GM19025 (cell line): ENCODE results near the gene LHFPL3.
"Not testable (repeated sequence)": the region's sequence is repeated elsewhere in the genome, so short reads cannot be mapped to it uniquely, and the experiment has no call there.

Source experiments
- ATAC-seq: cut with Tn5 transposase; IDR thresholded peaks from one replicate; pipeline ENCODE4 v1.9.1; 2021; ENCODE audit warnings: mild to moderate bottlenecking, low read depth, moderate library complexity; ENCODE audit not compliant: unreplicated experiment

The LHFPL3 gene

GRCh38 chr7:104328296-104328969 is at the start of gene LHFPL3:
Gene LHFPL3 (plus strand): TSS chr7:104328603.
- ATAC-seq = no peak

DNA sequence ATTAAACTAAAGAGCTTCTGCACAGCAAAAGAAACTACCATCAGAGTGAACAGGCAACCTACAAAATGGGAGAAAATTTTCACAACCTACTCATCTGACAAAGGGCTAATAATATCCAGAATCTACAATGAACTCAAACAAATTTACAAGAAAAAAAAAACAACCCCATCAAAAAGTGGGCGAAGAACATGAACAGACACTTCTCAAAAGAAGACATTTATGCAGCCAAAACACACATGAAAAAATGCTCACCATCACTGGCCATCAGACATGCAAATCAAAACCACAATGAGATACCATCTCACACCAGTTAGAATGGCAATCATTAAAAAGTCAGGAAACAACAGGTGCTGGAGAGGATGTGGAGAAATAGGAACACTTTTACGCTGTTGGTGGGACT is 46.7 kb upstream of the LHFPL3 start:
- ATAC-seq = not testable (repeated sequence)

GRCh38 chr7:104286839-104287238 is 41.6 kb upstream of the LHFPL3 start:
- no peak for ATAC-seq

DNA sequence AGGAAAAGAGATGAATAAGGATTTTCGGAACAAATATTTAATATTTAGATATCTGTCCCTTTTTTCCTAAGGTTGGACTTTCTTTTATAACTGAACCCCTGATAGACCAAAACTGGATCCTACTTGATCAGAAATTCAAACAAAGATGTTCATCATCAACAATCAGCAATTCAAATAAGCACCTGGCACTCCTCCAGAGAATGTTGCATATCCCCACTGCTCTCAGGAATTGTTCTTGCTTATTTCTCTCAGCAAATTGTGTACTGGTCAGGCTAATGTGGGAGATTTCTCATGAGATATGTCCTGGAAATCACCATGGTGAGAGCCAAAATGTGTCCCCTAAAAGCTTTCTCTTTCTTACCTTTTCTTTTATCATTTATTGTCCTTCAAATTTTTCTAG is 40.3 kb upstream of the LHFPL3 start:
- ATAC-seq = no peak

GRCh38 chr7:104294291-104294690 is 34.1 kb upstream of the LHFPL3 start:
- ATAC-seq = no peak

DNA sequence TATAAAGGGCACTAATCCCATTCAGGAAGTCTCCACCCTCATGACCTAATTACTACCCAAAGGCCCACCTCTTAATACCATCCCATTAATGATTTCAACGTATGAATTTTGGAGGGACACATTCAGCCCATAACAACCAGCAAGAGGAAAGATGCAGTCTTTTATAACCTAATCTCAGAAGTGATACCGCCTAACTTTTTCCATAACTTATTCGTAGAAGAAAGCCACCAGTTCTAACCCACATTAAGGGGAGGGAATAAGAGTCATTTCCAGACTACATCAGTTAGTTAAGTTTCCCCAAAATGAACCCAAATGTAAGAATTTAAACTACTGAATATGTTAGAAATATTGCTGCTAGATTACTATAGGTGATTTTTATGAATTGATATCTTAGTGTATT is 32.1 kb upstream of the LHFPL3 start:
- no peak for ATAC-seq

- ATAC-seq = no peak
Measured at GRCh38 chr7:104296900-104297299, 31.5 kb upstream of the LHFPL3 start.

DNA sequence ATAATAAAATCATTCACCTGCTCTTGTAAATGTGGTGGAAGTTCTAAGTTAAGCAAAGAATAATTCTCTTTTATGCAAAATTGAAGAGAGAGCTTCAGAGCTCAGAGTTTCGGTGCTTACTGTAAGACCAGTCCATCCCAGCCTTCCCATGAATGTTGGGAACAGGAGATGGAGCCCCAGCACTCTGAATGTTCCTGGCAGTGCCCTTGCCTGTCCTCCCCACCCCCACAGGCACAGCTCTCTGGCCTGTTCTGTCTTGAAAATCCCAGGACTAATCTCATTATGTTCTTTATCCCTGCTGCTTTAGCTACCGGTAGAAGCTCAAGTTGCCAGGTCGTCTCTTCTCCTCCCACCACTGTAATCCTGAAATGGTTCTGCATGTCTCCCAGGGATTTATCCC is 29.1 kb upstream of the LHFPL3 start:
- no peak for ATAC-seq

DNA sequence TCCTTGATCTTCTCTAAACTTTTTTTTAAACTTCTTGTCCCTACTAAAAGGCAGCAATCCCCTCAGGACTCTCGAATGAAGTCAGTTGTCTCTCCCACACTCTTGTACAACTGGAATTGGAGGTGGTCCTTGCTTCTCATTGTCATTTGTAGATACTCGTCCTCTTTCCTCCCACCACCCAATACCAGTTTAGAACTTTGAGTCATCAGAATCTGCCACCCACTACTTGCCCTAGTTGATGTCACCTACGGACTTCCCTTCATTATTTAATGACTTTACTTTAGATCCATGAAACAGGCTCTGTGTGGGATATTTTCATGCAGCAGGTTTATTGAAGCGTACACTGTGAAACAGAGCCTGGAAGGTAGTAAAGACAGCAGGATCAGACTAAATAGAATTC is 28.6 kb upstream of the LHFPL3 start:
- ATAC-seq = no peak

GRCh38 chr7:104306793-104307192 is 21.6 kb upstream of the LHFPL3 start:
- no peak for ATAC-seq

- ATAC-seq = no peak
Measured at GRCh38 chr7:104317948-104318629, 10.3 kb upstream of the LHFPL3 start.

- ATAC-seq = no peak
Measured at GRCh38 chr7:104327534-104327933, 869 bp upstream of the LHFPL3 start.

- ATAC-seq = no peak
Measured at GRCh38 chr7:104327938-104328295, 486 bp upstream of the LHFPL3 start.

DNA sequence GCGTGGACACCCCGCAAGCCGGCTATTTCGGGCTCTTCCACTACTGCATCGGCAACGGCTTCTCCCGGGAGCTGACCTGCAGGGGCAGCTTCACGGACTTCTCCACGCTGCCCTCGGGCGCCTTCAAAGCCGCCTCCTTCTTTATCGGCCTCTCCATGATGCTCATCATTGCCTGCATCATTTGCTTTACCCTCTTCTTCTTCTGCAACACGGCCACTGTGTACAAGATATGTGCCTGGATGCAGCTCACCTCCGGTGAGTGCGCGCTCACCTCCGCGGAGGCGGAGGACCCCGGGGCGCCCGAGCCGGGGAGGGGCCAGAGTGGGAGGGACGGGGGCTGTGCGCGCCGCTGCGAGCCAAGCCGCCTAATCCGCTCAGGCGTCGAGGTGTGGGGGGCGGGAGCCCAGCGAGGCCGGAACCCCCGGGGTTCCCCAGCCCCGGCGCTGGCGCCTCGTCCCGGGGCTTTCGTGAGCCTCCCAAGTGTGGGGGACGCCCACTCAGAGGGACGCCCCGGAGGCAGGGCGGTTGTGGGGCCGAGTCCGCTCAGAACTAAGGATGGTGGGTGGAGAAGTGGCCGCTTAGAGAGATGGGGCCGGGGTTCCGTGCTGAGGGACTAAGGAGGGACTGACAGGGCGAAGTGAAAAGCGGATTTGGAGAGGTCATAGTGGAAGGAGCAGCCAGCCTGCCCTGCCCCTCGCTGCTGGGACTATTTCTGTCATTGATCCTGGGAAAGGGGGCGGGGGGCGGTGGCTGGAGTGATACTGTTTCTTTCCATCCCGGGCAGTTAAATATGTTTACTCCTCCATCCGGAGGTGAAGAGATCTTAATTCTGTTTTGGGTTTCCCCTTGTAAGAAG is 795 bp downstream of the LHFPL3 start:
- ATAC-seq = no peak

GRCh38 chr7:104341546-104341945 is 13.1 kb downstream of the LHFPL3 start:
- no peak for ATAC-seq

- ATAC-seq = no peak
Measured at GRCh38 chr7:104352736-104353135, 24.3 kb downstream of the LHFPL3 start.

GRCh38 chr7:104357166-104357565 is 28.8 kb downstream of the LHFPL3 start:
- ATAC-seq = no peak

GRCh38 chr7:104358446-104359132 is 30.2 kb downstream of the LHFPL3 start:
- ATAC-seq = no peak

DNA sequence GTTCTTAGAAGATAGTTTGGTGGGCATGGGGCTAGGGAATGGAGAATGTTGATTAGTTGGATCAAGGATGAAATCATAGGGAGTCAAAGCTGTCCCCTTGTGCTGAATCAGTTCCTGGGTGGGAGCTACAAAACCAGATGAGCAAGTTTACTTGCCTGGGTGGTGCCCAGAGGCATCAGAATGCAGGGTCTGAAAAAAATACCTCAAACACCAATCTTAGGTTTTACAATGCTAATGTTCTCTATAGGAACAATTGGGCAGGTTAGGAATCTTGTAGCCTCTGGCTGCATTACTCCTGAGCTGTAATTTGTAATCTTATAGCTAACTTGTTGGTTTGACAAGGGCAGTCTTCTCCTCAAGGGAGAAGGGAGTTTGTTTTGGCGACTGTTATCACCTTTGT is 34.4 kb downstream of the LHFPL3 start:
- ATAC-seq = no peak

DNA sequence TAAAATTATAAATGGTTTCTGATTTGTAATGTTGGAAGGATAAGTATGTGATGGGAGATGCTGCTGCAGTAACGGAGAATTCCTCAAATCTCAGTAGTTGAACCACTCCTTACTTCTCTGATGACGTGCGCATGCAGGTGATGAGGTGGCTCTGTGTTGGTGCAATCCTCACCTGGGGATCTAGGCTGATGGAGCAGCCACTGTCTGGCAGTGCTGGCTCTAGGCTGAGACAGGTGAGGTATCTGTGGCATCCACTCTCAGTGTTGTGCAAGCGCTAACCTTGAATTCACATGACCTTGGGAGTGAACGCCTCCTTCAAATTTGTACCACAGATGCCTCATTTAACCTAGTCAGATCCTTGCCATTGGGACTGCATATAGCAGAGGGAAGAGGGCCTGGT is 35.0 kb downstream of the LHFPL3 start:
- ATAC-seq = no peak

GRCh38 chr7:104366390-104366789 is 38.0 kb downstream of the LHFPL3 start:
- ATAC-seq = no peak
